ENCODE measurements around the gene ZSCAN10.
A peak's percentile ranks its signal among the peaks of the same experiment; 100 is the strongest.
"Not testable (repeated sequence)": the region's sequence is repeated elsewhere in the genome, so short reads cannot be mapped to it uniquely, and the experiment has no call there.

The ZSCAN10 gene

DNA sequence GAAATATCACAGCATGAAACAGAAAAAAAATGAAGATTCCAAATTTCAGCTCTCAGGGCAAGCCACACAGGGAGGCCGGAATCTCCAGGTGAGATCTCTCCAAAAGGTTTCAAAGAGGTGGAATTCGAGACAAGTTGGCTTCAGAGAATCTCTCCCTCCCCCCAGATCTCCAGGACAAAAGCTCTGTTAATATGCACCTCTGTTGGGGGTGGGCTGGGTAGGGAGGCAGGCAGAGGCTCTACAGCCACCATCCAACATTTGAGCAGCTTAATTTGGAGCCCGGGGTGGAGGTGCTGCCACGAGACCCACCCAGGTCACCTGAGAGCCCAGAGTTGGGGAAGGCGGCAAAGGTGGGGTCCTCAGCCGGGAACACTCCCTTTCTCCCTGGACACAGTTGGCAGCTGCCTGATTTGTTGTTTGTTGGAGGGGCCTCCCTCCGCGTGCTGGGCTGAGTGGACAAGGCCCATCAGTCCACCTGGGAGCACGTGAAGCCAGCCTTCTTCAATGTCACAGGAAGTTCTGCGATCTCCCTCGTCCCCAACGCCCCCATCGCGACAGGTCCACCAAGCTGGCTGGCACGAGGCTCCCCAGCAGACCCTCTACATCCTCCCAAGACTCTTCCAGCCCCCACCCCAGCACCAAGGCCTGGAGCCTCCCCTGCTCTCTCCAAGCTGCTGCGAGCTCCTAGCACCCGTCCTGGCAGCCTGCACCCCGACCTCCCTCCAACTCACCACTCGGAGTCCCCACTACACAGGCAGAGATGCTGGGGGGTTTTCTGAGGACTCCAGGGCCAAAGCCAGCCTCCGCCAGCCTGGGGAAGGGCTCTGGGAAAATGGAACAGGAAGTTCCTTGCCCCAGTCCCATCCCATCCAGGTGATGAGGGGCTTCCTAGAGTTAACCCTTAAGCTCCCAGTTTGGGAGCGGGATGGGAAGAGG is at the start of gene ZSCAN10:
ZSCAN10 (minus strand) TSS at position 836 of the 936 bp plus-strand sequence. CDS start 6,357 bp downstream, outside the sequence.
- no peak for DNase-seq

DNA sequence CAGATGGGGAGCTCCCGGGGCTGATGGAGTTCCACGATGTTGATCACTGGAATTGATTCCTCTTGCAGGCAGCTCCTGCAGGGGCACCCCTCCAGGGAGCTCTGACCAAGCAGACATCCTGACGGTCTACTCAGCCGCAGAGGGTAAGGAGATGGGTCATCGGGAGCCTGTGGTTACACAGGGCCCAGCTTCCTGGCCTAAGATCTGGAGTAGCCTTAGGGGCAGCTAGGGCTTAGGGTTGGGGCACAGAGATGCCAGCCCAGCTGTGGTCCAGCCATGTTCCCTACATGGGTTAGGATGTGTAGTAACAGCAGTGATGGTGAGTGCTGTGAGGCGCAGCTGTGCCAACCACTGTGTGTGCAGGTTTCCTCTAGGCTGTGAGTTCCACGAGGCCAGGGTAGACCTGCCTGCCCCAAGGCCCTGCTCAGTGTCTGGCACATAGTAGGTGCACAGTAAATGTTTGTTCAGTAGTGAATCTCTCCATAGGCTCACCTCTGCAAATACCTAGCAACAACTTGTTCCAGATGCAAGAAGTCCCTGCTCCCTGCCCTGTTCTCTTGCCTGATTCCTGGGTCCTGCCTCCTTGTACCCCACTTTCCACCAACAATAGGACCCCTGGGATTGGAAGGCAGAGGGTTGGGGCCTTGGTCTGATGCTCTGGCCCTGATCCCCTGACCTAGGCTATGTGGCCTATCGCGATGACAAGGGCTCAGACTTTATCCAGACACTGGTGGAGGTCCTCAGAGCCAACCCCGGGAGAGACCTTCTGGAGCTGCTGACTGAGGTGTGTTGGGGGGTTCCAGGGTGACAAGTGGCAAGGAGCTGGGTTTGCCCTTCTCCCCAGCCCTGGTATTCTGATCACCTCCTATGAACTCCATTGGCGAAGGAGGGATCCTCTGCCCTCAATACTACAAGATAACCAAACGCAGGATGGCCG is 49.4 kb upstream of the ZSCAN10 start:
- no peak for DNase-seq

DNA sequence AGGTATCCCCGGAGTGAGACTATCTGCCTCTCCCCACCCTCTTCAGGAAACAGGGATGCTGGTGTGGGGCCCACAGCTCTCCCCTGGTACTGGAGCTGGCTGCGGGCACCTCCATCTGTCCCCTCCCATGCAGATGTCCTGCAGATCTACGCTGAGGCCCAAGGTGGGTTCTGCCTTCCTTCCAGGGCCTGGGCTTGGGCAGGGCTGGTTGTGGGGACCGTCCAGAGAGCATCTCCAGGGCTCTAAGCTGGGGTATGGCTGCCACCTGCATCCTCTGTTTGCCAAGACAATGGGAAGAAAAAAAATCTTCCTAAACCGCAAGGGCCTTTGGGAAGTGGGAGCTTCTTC is 48.6 kb upstream of the ZSCAN10 start:
- no peak for DNase-seq

DNA sequence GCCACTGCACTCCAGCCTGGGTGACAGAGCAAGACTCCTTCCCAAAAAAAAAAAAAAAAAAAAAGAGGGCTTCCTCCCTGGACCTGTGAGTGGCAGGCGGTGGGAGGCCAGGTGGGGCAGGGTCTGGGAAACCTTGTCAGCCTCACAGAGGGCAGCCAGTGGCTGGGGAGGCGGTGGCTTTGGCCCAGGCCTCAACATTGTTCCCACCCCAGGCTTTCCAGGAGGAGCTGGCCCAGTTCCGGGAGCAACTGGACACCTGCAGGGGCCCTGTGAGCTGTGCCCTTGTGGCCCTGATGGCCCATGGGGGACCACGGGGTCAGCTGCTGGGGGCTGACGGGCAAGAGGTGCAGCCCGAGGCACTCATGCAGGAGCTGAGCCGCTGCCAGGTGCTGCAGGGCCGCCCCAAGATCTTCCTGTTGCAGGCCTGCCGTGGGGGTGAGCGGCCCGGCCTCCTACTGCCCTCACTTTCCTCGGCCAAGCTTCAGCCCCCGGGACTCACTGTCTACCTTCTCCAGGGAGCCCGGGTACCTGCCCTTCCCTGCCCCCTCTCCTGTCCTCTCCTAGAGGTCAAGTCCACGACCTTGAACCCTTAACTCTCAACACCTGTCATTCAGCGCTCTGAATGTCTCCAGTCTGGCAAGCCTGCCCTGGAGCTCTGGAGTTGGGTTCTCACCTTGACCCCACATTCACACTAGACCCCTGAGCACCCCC is 48.1 kb upstream of the ZSCAN10 start:
- DNase-seq: no peak

DNA sequence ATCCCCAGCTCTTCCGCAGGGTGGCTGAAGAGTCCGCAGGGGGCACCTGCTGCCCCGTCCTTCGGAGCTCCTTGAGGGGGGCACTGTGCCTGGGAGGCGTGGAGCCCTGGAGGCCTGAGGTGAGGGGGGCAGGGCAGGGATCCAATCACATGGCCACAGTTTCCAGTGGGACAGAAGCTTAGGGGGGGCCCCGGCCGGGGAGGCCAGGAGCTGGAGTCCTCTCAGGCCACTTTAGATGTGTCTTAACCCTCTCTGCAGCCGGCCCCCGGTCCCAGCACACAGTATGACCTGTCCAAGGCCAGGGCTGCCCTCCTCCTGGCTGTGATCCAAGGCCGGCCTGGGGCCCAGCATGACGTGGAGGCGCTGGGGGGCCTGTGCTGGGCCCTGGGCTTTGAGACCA is 46.6 kb upstream of the ZSCAN10 start:
- DNase-seq: no peak

DNA sequence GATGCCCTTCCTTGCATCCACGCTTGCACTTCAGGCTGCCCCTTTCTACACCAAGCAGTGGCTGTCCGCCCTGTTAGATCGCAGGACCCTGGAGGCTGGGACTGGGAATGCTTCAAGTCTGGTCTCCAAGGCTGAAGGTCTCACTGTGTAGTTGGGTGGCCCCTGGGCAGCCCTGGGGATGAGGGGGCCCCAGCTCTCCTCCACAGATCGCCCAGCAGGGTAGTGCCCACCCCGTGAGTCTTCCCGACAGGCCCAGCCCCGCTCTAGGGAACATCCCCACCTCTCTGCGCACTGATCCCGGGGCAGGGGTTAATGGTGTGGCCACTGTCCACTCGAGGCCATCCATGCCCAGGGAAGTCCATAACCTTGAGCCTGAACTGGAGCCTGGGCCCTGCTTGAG is 46.1 kb upstream of the ZSCAN10 start:
- DNase-seq: no peak

DNA sequence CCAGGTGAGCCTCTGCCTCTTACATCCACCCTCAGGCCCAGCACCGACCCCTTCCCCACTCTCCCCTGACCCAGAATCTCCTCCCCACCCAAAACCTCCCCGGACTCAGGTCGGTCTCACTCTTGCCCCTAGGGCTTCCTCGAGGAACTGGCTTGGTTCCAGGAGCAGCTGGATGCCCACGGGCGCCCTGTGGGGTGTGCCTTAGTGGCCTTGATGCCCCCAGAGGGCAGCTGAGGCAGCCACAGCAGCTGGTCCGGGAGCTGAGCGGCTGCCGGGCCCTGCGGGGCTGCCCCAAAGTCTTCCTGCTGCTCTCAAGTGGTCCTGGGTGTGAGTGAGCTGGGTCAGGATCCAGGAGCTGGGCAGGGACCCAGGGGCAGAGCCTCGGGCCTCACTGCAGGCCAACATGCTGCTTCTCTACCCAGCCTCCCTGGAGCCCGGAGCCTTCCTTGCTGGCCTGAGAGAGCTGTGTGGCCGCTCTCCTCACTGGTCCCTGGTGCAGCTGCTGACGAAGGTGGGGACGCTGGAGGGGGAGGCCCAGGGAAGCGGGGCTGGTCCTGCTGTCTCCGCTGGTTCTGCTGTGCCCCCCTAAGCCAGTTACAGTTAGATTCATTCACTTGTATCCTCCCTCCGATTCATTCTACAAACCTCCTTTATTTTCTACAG is 45.4 kb upstream of the ZSCAN10 start:
- DNase-seq: no peak

DNA sequence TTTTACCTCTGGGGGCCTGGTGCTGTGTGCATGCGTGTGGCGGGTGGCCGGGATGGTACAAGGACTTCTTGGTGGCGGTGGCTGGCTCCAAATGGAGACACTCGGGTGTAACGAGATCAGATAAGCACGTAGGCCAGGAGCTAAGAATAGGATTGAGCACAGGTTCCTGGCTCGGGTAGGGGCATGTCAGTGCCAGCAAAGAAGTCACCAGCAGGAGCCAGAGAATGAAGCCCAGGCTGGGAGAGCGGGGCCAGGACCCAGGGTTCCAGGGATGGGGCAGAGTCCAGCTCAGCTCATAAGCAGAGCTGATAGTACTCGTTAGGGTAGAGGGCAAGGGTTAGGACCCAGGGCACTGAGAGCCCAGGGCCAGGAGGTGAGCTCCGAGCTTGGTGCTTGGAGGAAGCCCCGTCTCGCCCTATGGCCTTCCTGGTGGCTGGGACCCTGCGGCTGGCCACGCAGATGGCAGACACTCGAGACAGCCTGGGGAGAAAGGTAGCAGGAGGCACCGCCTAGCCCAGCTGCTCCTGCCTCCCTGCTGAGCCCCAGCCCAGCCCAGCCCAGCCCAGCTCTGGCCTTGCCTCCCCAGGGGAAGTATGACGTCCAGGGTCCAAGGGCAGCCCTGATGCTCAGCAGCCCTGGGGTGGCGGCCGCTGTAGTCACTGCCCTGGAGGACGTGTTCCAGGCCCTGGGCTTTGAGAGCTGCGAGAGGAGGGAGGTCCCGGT is 44.7 kb upstream of the ZSCAN10 start:
- DNase-seq: no peak

DNA sequence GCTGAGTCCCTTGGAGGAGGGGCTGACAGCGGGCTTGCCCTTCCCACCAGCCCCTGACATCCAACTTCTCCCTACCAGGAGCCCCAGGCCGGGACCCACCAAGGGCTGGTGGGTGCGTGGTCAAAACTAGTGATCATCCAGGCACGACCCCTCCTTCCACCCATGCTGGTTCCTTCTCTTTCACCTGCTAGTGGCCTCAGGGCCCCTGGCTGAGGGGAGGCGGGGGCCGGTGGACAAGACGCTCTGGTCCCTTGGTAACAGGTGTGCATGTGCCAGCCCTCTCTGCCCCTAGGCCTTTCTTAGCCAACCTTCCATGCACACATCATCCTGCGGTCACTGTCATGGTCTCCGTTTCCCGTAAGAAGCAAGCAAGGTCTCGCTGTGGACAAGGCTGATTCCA is 44.1 kb upstream of the ZSCAN10 start:
- no peak for DNase-seq

DNA sequence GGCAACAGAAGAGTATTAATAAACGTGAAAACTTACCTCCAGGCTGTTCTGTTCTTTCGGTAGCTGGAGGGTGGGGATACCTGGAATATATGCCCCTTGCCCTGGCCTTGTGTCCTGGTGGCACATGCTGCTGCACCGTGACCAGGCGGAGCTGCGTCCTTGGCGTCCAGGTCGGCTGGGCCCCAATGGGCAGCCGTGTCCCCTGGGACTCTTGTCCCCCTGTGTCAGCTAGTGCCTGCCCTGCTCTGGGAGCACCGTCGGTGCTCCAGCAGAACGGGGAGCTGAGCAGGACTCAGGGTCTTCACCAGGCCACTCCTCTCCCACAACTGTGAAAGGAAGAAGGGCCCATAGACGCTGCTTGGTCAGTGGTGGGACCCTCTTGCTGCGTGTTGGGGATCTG is 43.7 kb upstream of the ZSCAN10 start:
- DNase-seq: no peak

DNA sequence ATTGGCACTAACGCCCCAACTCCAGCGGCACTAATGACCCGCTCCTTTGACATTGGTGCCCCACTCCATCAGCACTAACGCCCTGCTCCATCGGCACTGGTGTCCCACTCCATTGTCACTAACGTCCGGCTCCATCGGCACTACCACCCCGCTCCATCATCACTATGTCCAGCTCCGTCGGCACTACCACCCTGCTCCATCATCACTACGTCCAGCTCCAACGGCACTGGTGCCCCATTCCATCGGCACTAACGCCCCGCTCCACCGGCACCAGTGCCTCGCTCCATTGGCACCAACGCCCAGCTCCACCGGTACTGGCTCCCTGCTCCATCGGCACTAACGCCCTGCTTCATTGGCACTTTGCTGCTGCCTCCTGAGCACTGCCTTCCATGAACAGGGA is 43.2 kb upstream of the ZSCAN10 start:
- no peak for DNase-seq

DNA sequence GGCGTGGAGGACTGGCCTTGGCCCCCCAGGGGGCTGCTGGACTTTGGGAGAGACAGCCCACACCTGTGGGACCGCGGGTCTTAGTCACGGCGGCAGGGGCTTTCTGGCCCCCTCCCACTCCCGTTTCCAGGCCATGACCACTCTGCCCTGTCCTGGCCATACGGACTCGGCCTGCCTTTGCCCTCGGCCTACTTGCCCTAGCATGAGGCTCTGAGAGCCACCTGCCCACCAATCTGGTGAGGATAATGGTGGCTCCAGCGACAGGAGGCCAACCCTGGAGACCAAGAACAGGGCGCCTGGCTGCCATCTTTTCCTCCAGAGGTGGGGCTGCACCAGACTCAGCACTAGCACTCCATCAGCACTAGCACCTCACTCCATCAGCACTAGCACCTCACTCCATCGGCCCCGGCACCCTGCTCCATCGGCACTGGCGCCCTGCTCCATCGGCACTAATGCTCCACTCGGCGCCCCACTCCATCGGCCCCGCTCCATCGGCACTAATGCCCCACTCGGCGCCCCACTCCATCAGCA is 42.8 kb upstream of the ZSCAN10 start:
- no peak for DNase-seq

DNA sequence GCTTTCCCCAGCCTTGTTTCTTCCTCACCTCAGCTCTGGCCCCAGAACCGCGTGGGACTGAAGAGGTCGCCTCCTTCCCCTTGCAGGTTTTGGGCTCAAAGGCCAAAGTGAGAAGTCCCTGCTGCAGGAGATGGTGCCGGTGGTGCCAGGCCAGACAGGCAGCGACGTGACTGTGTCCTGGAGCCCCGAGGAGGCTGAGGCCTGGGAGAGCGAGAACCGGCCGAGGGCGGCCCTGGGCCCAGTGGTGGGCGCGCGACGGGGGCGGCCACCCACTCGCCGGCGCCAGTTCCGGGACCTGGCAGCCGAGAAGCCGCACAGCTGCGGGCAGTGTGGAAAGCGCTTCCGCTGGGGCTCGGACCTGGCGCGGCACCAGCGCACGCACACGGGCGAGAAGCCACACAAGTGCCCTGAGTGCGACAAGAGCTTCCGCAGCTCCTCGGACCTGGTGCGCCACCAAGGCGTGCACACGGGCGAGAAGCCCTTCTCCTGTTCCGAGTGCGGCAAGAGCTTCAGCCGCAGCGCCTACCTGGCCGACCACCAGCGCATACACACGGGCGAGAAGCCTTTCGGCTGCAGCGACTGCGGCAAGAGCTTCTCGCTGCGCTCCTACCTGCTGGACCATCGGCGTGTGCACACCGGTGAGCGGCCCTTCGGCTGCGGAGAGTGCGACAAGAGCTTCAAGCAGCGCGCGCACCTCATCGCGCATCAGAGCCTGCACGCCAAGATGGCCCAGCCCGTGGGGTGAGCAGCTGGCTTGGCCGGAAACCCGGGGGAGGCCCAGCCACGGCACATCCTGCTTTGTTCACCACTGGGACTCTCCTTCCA is 41.7 kb upstream of the ZSCAN10 start:
- no peak for DNase-seq

DNA sequence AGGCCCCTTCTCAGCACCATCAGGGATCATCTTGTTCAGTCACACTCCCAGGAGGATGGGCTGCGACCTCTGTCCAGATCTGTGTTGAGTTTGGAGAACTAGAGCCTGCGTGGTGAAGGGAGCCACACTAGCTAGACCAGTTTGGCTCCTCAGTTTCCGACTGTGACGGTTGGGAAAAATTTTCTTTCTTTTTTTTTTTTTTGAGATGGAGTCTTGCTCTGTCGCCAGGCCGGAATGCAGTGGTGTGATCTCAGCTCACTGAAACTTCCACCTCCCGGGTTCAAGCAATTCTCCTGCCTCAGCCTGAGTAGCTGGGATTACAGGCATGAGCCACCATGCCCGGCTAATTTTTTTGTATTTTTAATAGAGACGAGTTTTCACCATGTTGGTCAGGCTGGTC is 40.5 kb upstream of the ZSCAN10 start:
- not testable (repeated sequence) for DNase-seq

DNA sequence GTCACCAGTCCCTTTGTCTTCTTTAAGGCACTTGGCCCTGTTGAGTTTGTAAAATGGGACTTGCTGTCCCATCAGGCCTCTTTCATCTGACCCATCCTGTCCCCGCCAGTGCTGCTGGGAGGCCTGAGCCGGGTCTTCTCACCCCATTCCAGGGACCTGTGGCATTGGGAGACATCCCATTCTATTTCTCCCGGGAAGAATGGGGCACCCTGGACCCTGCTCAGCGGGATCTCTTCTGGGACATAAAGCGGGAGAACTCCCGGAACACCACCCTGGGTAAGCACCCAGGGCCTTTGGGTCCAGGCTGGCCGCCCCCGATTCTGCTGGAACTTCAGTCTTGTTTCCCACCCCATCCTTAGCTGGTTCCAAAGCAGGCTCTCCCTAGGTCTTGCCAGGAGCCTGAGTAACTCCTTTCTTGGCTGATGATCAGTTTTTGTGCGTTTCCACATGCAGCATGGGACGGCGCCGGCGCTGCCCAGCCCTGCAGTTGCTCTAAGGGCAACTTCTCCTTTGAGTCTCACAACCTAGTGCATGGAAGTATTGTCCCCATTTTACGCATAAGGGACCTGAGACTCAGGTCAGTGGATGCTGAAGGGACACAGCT is 39.8 kb upstream of the ZSCAN10 start:
- no peak for DNase-seq

DNA sequence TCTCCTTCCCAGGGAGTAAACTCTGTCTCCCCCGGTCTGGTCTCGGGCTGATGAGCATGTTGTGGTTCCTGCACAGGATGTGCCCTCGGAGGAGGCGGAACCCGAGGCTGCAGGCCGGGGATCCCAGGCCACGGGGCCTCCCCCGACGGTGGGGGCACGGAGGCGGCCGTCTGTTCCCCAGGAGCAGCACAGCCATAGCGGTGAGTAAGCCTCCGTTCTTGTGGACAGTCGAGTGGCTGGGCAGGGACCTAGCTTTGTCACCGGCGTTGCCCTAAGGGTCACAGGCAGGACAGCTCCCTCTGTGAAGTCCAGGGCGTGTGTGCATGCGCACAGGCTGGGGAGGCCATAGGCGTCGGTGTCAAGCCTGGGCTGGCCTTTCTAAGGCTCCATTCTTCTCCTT is 39.2 kb upstream of the ZSCAN10 start:
- no peak for DNase-seq

DNA sequence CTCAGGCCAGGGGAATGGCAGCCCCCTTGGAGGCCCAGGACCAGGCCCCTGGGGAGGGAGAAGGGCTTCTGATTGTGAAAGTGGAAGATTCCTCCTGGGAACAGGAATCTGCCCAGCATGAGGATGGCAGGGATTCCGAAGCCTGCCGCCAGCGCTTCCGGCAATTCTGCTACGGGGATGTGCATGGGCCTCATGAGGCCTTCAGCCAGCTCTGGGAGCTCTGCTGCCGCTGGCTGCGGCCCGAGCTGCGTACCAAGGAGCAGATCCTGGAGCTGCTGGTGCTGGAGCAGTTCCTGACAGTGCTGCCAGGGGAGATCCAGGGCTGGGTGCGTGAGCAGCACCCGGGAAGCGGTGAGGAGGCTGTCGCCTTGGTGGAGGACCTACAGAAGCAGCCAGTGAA is 38.2 kb upstream of the ZSCAN10 start:
- DNase-seq: no peak

DNA sequence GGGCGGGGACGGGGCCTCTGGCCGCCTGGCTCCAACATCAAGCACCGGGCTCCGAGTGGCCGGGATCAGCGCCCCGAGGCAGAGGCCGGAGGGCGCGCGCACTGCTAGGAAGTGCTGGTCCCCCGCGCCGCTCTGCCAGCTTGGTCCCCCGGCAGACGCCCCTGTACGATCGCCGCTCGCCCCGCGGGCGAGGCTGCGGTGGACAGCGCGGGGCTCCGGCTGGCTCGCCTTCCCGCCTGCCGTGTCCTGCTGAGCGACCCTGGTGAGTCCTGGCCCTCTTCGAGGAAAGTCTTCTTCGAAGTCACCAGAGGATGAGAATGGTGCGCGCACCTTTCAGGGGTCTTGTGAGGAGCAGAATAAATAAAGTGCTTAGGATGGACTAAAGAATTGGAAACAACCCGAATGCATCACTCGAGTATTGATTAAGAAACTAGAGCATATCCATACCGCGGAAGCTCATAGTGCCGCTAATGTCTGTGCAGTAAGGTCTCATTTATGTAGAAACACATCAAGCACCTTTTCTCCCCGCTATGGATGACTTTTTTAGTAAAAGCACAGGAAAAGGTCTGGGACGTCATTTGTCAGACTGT is 36.1 kb upstream of the ZSCAN10 start:
- no peak for DNase-seq

DNA sequence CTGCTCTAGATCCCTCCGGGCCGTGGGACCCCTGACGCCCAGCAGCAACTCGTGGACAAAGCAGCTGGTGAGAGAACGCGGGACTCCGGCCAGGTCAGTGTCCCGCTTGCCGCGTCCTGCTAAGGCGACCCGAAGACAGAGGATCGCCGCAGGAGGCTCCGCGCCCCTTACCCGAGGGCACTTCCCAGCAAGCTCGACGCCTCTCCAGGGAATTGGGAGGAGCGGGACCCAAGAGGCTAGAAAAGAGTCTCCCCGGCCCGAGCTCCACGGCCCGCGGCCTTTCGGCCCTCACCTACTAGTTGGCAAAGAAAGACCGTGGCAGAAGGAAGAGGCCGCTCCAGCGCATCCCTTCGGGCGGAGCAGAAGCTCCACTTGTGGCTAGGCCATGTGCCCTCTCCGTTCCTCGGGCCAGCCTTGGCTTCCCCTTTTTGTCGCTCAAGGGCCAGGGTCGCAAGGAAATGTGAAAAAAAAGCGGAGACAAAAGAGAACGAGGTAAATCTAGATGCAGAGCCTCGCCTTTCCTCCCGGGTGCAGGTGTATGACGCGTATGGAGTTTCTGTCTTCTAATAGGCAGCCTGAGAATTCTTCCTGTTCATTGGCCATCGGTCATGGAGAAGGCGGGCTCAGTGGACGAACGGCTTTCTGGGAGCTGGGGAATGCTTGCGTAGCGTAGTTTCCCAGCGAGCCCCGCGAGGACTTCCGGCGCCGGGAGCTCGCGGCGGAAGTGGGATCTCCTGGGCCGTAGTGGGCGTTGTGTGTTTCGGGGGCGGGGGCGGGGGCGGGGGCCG is 35.4 kb upstream of the ZSCAN10 start, which contains the start of gene ZNF213:
ZNF213 (plus strand) TSS at position 692 of the 788 bp plus-strand sequence. CDS start 2,252 bp downstream, outside the sequence.
- peak; percentile 83 for DNase-seq

Measured in activated CD4-positive, CD25-positive, alpha-beta regulatory T cell treated with anti-CD3 and anti-CD28 coated beads, Interleukin-2, amount 50 U/mL, for 72 hours (primary cell).